GM12872 (cell line): Measurements from ENCODE around the gene ALAS1.

Experiments
- CTCF ChIP-seq: IDR thresholded peaks from 3 replicates; pipeline ENCODE4 v1.5.1; 2011; ENCODE audit warnings: low read depth, mild to moderate bottlenecking, low read length, moderate library complexity; ENCODE audit not compliant: insufficient read depth

ALAS1 gene

GRCh38 chr3:52247409-52248164 is 49.6 kb downstream of the ALAS1 start:
- TF ChIP-seq CTCF = no peak

- no peak for TF ChIP-seq CTCF
Observed at GRCh38 chr3:52248165-52248541, 50.2 kb downstream of the ALAS1 start.

GRCh38 chr3:52248816-52249547 is 51.0 kb downstream of the ALAS1 start:
- no peak for TF ChIP-seq CTCF

- no peak for TF ChIP-seq CTCF
Observed at GRCh38 chr3:52249683-52250082, 51.7 kb downstream of the ALAS1 start.

- no peak for TF ChIP-seq CTCF
Observed at GRCh38 chr3:52250122-52250521, 52.2 kb downstream of the ALAS1 start.

GRCh38 chr3:52253314-52254304 is 55.6 kb downstream of the ALAS1 start:
- TF ChIP-seq CTCF = no peak

GRCh38 chr3:52254608-52255007 is 56.6 kb downstream of the ALAS1 start:
- TF ChIP-seq CTCF = no peak
